HepG2 (cell line): Measurements from ENCODE around the gene RSKR. TPM values are rescaled to one million over a fixed set of nuclear protein-coding genes. Genes with fewer than 3 reads are reported as not detected.

Experiments used
- BCL6 ChIP-seq: IDR thresholded peaks from 2 replicates; pipeline ENCODE4 v1.6.1; 2016; ENCODE audit warnings: missing genetic modification reagents, missing compliant biosample characterization
- EED ChIP-seq: sonication (generic); formaldehyde crosslinking; IDR thresholded peaks from 2 replicates; pipeline ENCODE4 v1.5.0; 2020; ENCODE audit warnings: mild to moderate bottlenecking, missing genetic modification reagents
- ETV5 ChIP-seq: IDR thresholded peaks from 2 replicates; pipeline ENCODE4 v1.6.1; 2018; ENCODE audit warnings: missing biosample characterization, missing genetic modification reagents, inconsistent platforms, borderline replicate concordance
- ETV6 ChIP-seq: sonication (generic); formaldehyde crosslinking; conservative IDR thresholded peaks from 2 replicates; pipeline ENCODE4 v1.4.0; 2020; ENCODE audit warnings: missing genetic modification reagents
- IRX3 ChIP-seq: sonication (generic); formaldehyde crosslinking; IDR thresholded peaks from 2 replicates; pipeline ENCODE4 v1.8.1; 2023; ENCODE audit warnings: mild to moderate bottlenecking, low read depth, missing genetic modification reagents, borderline replicate concordance
- KDM2A ChIP-seq: sonication (generic); formaldehyde crosslinking; IDR thresholded peaks from 2 replicates; pipeline ENCODE4 v1.4.0; 2020; ENCODE audit warnings: low read depth, missing genetic modification reagents, borderline replicate concordance
- KMT2A ChIP-seq: sonication (generic); formaldehyde crosslinking; IDR thresholded peaks from 2 replicates; pipeline ENCODE4 v1.4.0; 2020; ENCODE audit warnings: missing genetic modification reagents
- MAFG ChIP-seq: sonication (generic); formaldehyde crosslinking; IDR thresholded peaks from 2 replicates; pipeline ENCODE4 v1.5.1; 2020; ENCODE audit warnings: mild to moderate bottlenecking, missing genetic modification reagents
- RARG ChIP-seq: sonication (generic); formaldehyde crosslinking; IDR thresholded peaks from 2 replicates; pipeline ENCODE4 v1.4.0; 2020; ENCODE audit warnings: low read depth, mild to moderate bottlenecking, missing genetic modification reagents
- RXRB ChIP-seq: IDR thresholded peaks from 2 replicates; pipeline ENCODE4 v1.6.1; 2016; ENCODE audit warnings: borderline replicate concordance, missing genetic modification reagents, missing compliant biosample characterization
- SMAD3 ChIP-seq: sonication (generic); formaldehyde crosslinking; IDR thresholded peaks from 2 replicates; pipeline ENCODE4 v1.4.0; 2020; ENCODE audit warnings: missing genetic modification reagents
- ZC3H4 ChIP-seq: sonication (generic); formaldehyde crosslinking; IDR thresholded peaks from 2 replicates; pipeline ENCODE4 v1.4.0; 2020; ENCODE audit warnings: missing genetic modification reagents, borderline replicate concordance
- ZFP36L2 ChIP-seq: sonication (generic); formaldehyde crosslinking; IDR thresholded peaks from 2 replicates; pipeline ENCODE4 v1.4.0; 2020; ENCODE audit warnings: missing genetic modification reagents
- ZMYM4 ChIP-seq: sonication (generic); formaldehyde crosslinking; IDR thresholded peaks from 2 replicates; pipeline ENCODE4 v1.8.1; 2023; ENCODE audit warnings: mild to moderate bottlenecking, missing genetic modification reagents
- ZNF331 ChIP-seq: sonication (generic); formaldehyde crosslinking; IDR thresholded peaks from 2 replicates; pipeline ENCODE4 v1.4.0; 2020; ENCODE audit warnings: missing genetic modification reagents
- ZNF44 ChIP-seq: sonication (generic); formaldehyde crosslinking; IDR thresholded peaks from 2 replicates; pipeline ENCODE4 v1.5.1; 2020; ENCODE audit warnings: mild to moderate bottlenecking, missing genetic modification reagents
- ZNF672 ChIP-seq: sonication (generic); formaldehyde crosslinking; IDR thresholded peaks from 2 replicates; pipeline ENCODE4 v1.8.1; 2022; ENCODE audit warnings: missing genetic modification reagents
- ZSCAN9 ChIP-seq: IDR thresholded peaks from 2 replicates; pipeline ENCODE4 v1.6.1; 2016; ENCODE audit warnings: borderline replicate concordance
- polyA plus RNA-seq, 8 experiments: library from polyadenylated mRNA; depleted of rRNA in 3 of 8; stranded (reverse) in 7 of 8; unstranded in 1 of 8; fragments of >200 nt; fragmentation: Illumina TruSeq in 4 of 8; extraction: Trizol in 4 of 8; gene quantifications; 2 replicates each; pipeline versions ENCODE4 v1.2.1 to v1.2.3, GENCODE V29; 2011 to 2016; ENCODE audit warnings: low read depth in 4 of 8, missing spikeins in 1 of 8, mixed read lengths in 1 of 8; ENCODE audit not compliant: insufficient read depth in 1 of 8
- total RNA-seq, 5 experiments: library from RNA; depleted of rRNA; stranded (reverse); fragments of >200 nt; fragmentation: Illumina TruSeq; extraction: Trizol; gene quantifications; 2 replicates each; pipeline ENCODE4 v1.2.3, GENCODE V29; 2016; ENCODE audit warnings: low read depth in 1 of 5
- TF ChIP-seq, protein P1 (sequence below): sonication (generic); formaldehyde crosslinking; IDR thresholded peaks from 2 replicates; pipeline ENCODE4 v1.4.0; 2020; ENCODE audit warnings: low read depth, missing genetic modification reagents
- TF ChIP-seq, protein P2 (sequence below): IDR thresholded peaks from 2 replicates; pipeline ENCODE4 v1.6.1; 2012; ENCODE audit warnings: inconsistent platforms
- TF ChIP-seq, protein P3 (sequence below): sonication (generic); formaldehyde crosslinking; IDR thresholded peaks from 2 replicates; pipeline ENCODE4 v1.9.0; 2021; ENCODE audit warnings: missing genetic modification reagents, mild to moderate bottlenecking, borderline replicate concordance
- TF ChIP-seq, protein P4 (sequence below): sonication (generic); formaldehyde crosslinking; IDR thresholded peaks from 2 replicates; pipeline ENCODE4 v1.4.0; 2020; ENCODE audit warnings: missing genetic modification reagents, borderline replicate concordance

RSKR gene
- total and polyA plus RNA-seq, 2 of the 13 experiments (the other 11 are each of a cell fraction or from before 2014, with no cell fraction given), result 5.0 to 10.4 TPM

DNA sequence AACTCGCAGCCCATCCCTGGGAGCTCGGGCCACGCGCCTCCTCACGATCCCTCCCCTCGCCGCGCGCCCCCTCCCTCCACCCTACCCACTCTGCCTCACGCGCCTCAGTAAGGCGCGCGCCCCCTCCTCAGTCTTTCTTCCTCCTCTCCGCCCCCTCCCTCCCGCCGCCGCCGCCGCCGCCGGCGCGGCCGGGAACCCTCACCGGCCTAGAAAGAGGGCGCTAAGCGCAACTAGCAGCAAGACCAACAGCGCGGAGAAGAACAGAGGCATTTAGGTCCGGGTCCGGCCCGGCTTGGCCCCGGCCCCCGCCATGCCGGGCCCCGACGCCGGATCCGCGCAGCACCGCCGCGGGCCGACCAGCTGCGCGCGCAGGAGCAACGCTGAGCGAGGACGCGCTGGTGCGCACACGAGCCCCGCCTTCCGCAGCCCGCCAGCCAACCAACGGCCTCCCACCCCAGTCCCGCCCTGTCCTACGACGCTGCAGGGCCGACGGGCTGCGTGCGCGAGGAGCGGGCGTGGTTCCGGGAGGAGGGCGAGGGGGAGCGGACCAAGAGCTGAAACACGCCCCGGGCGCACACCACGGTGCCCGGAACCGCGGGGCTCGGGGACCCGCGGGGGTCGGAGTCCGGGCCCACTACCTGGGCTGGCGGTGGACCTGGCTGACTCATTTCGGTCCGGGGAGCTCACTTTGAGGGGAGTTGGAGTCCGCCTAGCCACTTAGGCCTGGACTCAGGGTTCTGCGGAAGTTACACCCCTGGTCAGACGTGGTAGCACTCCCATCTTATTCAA is 31.0 kb upstream of the RSKR start, which contains the start of gene BLTP2 (continued):
- TF ChIP-seq ETV5 (CRISPR knock-in tag) (peak; percentile 69; the same call in 1 of the 2 replicates), ETV6 (no peak), ZC3H4 (no peak), MAFG (CRISPR knock-in tag) (no peak), ZMYM4 (peak; percentile 75), IRX3 (no peak), KMT2A (CRISPR knock-in tag) (peak; percentile 65), ZNF331 (CRISPR knock-in tag) (no peak; the same call in 1 of the 2 replicates), ZNF44 (CRISPR knock-in tag) (no peak), RARG (0 out of 2 replicates have a peak, but pooled peaks have one; percentile 55), ZNF672 (CRISPR knock-in tag) (no peak), KDM2A (CRISPR knock-in tag) (peak; percentile 98), SMAD3 (no peak), EED (CRISPR knock-in tag) (no peak), RXRB (CRISPR knock-in tag) (peak; percentile 51; the same call in 1 of the 2 replicates), ZFP36L2 (CRISPR knock-in tag) (no peak), ZSCAN9 (CRISPR knock-in tag) (peak; percentile 58; the same call in 1 of the 2 replicates), BCL6 (CRISPR knock-in tag) (no peak)
- TF ChIP-seq, protein P1, sequence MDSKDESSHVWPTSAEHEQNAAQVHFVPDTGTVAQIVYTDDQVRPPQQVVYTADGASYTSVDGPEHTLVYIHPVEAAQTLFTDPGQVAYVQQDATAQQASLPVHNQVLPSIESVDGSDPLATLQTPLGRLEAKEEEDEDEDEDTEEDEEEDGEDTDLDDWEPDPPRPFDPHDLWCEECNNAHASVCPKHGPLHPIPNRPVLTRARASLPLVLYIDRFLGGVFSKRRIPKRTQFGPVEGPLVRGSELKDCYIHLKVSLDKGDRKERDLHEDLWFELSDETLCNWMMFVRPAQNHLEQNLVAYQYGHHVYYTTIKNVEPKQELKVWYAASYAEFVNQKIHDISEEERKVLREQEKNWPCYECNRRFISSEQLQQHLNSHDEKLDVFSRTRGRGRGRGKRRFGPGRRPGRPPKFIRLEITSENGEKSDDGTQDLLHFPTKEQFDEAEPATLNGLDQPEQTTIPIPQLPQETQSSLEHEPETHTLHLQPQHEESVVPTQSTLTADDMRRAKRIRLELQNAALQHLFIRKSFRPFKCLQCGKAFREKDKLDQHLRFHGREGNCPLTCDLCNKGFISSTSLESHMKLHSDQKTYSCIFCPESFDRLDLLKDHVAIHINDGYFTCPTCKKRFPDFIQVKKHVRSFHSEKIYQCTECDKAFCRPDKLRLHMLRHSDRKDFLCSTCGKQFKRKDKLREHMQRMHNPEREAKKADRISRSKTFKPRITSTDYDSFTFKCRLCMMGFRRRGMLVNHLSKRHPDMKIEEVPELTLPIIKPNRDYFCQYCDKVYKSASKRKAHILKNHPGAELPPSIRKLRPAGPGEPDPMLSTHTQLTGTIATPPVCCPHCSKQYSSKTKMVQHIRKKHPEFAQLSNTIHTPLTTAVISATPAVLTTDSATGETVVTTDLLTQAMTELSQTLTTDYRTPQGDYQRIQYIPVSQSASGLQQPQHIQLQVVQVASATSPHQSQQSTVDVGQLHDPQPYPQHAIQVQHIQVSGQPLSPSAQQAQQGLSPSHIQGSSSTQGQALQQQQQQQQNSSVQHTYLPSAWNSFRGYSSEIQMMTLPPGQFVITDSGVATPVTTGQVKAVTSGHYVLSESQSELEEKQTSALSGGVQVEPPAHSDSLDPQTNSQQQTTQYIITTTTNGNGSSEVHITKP (CRISPR knock-in tag), result peak; percentile 87; the same call in 1 of the 2 replicates
- TF ChIP-seq, protein P2, sequence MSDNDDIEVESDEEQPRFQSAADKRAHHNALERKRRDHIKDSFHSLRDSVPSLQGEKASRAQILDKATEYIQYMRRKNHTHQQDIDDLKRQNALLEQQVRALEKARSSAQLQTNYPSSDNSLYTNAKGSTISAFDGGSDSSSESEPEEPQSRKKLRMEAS, result peak; percentile 80; the same call in 1 of the 2 replicates
- TF ChIP-seq, protein P3, sequence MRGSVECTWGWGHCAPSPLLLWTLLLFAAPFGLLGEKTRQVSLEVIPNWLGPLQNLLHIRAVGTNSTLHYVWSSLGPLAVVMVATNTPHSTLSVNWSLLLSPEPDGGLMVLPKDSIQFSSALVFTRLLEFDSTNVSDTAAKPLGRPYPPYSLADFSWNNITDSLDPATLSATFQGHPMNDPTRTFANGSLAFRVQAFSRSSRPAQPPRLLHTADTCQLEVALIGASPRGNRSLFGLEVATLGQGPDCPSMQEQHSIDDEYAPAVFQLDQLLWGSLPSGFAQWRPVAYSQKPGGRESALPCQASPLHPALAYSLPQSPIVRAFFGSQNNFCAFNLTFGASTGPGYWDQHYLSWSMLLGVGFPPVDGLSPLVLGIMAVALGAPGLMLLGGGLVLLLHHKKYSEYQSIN (CRISPR knock-in tag), result no peak
- TF ChIP-seq, protein P4, sequence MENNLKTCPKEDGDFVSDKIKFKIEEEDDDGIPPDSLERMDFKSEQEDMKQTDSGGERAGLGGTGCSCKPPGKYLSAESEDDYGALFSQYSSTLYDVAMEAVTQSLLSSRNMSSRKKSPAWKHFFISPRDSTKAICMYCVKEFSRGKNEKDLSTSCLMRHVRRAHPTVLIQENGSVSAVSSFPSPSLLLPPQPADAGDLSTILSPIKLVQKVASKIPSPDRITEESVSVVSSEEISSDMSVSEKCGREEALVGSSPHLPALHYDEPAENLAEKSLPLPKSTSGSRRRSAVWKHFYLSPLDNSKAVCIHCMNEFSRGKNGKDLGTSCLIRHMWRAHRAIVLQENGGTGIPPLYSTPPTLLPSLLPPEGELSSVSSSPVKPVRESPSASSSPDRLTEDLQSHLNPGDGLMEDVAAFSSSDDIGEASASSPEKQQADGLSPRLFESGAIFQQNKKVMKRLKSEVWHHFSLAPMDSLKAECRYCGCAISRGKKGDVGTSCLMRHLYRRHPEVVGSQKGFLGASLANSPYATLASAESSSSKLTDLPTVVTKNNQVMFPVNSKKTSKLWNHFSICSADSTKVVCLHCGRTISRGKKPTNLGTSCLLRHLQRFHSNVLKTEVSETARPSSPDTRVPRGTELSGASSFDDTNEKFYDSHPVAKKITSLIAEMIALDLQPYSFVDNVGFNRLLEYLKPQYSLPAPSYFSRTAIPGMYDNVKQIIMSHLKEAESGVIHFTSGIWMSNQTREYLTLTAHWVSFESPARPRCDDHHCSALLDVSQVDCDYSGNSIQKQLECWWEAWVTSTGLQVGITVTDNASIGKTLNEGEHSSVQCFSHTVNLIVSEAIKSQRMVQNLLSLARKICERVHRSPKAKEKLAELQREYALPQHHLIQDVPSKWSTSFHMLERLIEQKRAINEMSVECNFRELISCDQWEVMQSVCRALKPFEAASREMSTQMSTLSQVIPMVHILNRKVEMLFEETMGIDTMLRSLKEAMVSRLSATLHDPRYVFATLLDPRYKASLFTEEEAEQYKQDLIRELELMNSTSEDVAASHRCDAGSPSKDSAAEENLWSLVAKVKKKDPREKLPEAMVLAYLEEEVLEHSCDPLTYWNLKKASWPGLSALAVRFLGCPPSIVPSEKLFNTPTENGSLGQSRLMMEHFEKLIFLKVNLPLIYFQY (CRISPR knock-in tag), result peak; percentile 58; the same call in 1 of the 2 replicates
